ENCODE data around the gene KANSL1. TPM values are rescaled to one million over a fixed set of nuclear protein-coding genes. Genes with fewer than 3 reads are reported as not detected.

Gene KANSL1
- total and polyA plus RNA-seq, 2 donors (not counting 1 experiment from before 2014, with no cell fraction given) = 8.4 to 78.6 TPM

DNA sequence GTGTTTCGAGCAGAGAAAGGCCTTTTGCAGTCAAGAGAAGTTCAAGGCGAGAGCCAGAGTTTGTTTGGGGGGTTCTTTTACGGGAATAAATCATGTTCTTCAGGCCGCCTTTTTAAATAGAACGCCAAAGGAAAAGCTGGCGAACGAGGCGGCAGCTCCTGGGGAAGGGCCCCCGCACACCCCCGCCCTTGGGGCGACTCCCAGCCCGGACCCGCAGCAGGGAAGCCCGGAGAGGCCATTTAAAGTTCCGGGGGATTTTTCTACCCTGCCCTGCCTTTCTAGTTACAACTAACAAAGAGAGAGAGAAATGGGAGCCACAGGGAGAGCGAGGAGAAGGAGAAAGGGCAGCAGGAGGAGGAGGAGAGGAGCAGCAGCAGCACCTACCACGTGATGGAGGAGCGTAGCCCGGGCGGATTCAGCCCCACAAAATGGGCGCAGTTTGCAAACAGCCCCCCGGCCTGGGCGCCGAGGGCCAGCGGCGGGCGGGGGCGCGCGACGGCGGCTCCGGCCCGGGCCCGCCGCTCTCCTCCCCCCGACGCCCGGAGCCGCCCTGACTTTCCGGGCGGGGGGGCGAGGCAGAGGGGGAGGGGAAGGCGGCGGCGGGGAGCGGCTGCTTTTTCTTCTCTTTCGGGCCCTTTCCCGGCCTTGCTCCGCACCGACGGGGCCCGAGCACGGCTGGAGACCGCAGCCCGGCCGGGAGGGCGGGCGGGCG is 634 bp downstream of the KANSL1 start:
- Histone ChIP-seq H2AFZ (ENCODE audit: low read length) (peak overlapping the region; percentile 59), H3K36me3 (ENCODE audit: control insufficient read depth, insufficient read depth, low read length) (no peaks in the 10 kb centered on the region), H3K27ac (ENCODE audit: insufficient read depth, low read length) (peak overlapping the region; percentile 85), H3K4me2 (ENCODE audit: extremely low read depth, insufficient read depth, low read length) (peak overlapping the region; percentile 88), H3K9me3 (ENCODE audit: control insufficient read depth, insufficient read depth, low read depth, low read length) (no peaks in the 10 kb centered on the region), H3K79me2 (ENCODE audit: control insufficient read depth, insufficient read depth, low read length) (peaks cover 70% of the 10 kb centered on the region), H3K4me3 (replicated peaks in 1 of 4; ENCODE audit: control extremely low read depth in 1 of 4, insufficient read depth in 1 of 4, low read depth in 3 of 4, low read length in 4 of 4) (peak overlapping the region; percentile 85 to 97 (median 92)), H3K9ac (ENCODE audit: insufficient read depth, low read length) (peak overlapping the region; percentile 87), H3K4me1 (ENCODE audit: control insufficient read depth, extremely low read depth, insufficient read depth, low read length) (peaks cover 11% of the 10 kb centered on the region), H4K20me1 (ENCODE audit: control insufficient read depth, extremely low read depth, insufficient read depth, low read length) (no peaks in the 10 kb centered on the region), H3K27me3 (ENCODE audit: control insufficient read depth, insufficient read depth, low read length) (no peaks in the 10 kb centered on the region)
- DNase-seq (ENCODE audit: low read depth in 2 of 2) = peak; percentile 72 to 82
- TF ChIP-seq, protein P1, sequence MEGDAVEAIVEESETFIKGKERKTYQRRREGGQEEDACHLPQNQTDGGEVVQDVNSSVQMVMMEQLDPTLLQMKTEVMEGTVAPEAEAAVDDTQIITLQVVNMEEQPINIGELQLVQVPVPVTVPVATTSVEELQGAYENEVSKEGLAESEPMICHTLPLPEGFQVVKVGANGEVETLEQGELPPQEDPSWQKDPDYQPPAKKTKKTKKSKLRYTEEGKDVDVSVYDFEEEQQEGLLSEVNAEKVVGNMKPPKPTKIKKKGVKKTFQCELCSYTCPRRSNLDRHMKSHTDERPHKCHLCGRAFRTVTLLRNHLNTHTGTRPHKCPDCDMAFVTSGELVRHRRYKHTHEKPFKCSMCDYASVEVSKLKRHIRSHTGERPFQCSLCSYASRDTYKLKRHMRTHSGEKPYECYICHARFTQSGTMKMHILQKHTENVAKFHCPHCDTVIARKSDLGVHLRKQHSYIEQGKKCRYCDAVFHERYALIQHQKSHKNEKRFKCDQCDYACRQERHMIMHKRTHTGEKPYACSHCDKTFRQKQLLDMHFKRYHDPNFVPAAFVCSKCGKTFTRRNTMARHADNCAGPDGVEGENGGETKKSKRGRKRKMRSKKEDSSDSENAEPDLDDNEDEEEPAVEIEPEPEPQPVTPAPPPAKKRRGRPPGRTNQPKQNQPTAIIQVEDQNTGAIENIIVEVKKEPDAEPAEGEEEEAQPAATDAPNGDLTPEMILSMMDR (conservative IDR thresholded peaks at IDR 0.05 in 1 of 2, IDR thresholded peaks at IDR 0.05 in 1 of 2; ENCODE audit: low read depth in 1 of 2, low read length in 2 of 2) = no peak
- TF ChIP-seq EZH2 (IDR thresholded peaks at IDR 0.05; ENCODE audit: low read length, missing control alignments) = no peak

DNA sequence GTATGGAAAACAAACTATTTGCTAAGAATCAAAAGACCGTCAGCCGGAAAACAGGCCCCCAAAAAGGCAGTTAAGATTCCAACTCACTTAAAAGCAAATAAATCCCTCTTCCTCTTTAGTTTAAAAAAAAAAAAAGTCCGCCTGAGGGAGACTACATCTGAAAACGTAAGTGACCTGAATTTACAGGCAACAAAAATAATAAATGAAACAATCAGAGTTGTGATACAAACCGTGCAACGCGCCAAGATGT is 1.1 kb downstream of the KANSL1 start:
- no peak for DNase-seq (ENCODE audit: low read depth in 2 of 2)
- H2AFZ ChIP-seq (ENCODE audit: low read length) = no peak overlapping the region
- peaks cover 70% of the 10 kb centered on the region for H3K79me2 ChIP-seq (ENCODE audit: control insufficient read depth, insufficient read depth, low read length)
- H3K9me3 ChIP-seq (ENCODE audit: control insufficient read depth, insufficient read depth, low read depth, low read length) = no peaks in the 10 kb centered on the region
- H3K4me2 ChIP-seq (ENCODE audit: extremely low read depth, insufficient read depth, low read length) = peak overlapping the region; percentile 88
- no peaks in the 10 kb centered on the region for H4K20me1 ChIP-seq (ENCODE audit: control insufficient read depth, extremely low read depth, insufficient read depth, low read length)
- peaks cover 11% of the 10 kb centered on the region for H3K4me1 ChIP-seq (ENCODE audit: control insufficient read depth, extremely low read depth, insufficient read depth, low read length)
- H3K4me3 ChIP-seq (replicated peaks in 1 of 4; ENCODE audit: control extremely low read depth in 1 of 4, insufficient read depth in 1 of 4, low read depth in 3 of 4, low read length in 4 of 4) = peak overlapping the region; percentile 85 to 97 (median 92)
- TF ChIP-seq, protein P1 (conservative IDR thresholded peaks at IDR 0.05 in 1 of 2, IDR thresholded peaks at IDR 0.05 in 1 of 2; ENCODE audit: low read depth in 1 of 2, low read length in 2 of 2) = no peak
- no peak for TF ChIP-seq EZH2 (IDR thresholded peaks at IDR 0.05; ENCODE audit: low read length, missing control alignments)
- H3K9ac ChIP-seq (ENCODE audit: insufficient read depth, low read length) = peak overlapping the region; percentile 87
- no peaks in the 10 kb centered on the region for H3K27me3 ChIP-seq (ENCODE audit: control insufficient read depth, insufficient read depth, low read length)
- no peaks in the 10 kb centered on the region for H3K36me3 ChIP-seq (ENCODE audit: control insufficient read depth, insufficient read depth, low read length)
- H3K27ac ChIP-seq (ENCODE audit: insufficient read depth, low read length) = peak overlapping the region; percentile 85

DNA sequence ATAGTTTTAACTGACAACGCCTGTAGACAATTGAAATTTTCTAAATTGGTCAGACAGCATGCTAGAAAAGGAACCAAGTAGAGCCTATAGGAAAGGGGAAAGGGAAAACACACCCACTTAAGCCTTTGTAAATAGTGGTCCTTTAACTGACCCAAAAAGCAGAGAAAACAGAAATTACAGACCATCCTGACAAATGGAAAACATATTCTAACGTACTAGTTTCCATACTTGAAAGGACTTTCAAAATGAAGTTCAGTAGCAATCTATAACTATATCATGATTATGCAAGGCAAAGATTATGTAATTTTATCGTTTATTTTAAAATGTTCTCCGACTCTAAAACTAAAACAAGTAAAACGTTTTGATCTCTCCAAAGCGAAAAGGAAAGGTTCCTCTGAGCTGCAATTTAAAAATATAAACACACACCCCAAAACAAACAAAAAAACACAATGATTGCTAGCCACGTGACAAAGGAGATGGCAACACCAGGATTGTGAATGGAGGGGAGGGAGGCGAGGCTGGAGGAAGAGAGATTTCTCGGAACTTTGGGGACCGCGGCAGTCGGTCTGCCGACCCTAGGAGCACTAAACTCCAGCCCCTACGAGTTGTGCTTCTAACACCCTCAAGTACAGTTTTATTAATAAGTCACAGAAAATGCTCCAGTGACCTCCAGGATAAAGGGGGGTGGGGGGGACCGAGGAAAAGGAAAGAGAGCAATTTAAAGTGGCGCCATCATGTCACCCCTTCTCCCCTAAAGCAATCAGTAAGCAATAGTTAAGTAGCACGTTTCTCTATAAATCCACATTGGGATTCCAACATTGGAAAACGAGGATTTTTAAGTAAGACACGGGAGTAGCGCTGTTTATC is 1.7 kb downstream of the KANSL1 start:
- Histone ChIP-seq H3K9me3 (ENCODE audit: control insufficient read depth, insufficient read depth, low read depth, low read length) (no peaks in the 10 kb centered on the region), H2AFZ (ENCODE audit: low read length) (no peak overlapping the region), H3K9ac (ENCODE audit: insufficient read depth, low read length) (peak overlapping the region; percentile 87), H3K4me2 (ENCODE audit: extremely low read depth, insufficient read depth, low read length) (peak overlapping the region; percentile 88), H4K20me1 (ENCODE audit: control insufficient read depth, extremely low read depth, insufficient read depth, low read length) (peaks cover under 1% of the 10 kb centered on the region), H3K27ac (ENCODE audit: insufficient read depth, low read length) (peak overlapping the region; percentile 85), H3K36me3 (ENCODE audit: control insufficient read depth, insufficient read depth, low read length) (no peaks in the 10 kb centered on the region), H3K4me1 (ENCODE audit: control insufficient read depth, extremely low read depth, insufficient read depth, low read length) (peaks cover 11% of the 10 kb centered on the region), H3K79me2 (ENCODE audit: control insufficient read depth, insufficient read depth, low read length) (peaks cover 75% of the 10 kb centered on the region), H3K27me3 (ENCODE audit: control insufficient read depth, insufficient read depth, low read length) (no peaks in the 10 kb centered on the region), H3K4me3 (replicated peaks in 1 of 4; ENCODE audit: control extremely low read depth in 1 of 4, insufficient read depth in 1 of 4, low read depth in 3 of 4, low read length in 4 of 4) (peak overlapping the region; percentile 85 to 97 (median 92))
- TF ChIP-seq, protein P1 (conservative IDR thresholded peaks at IDR 0.05 in 1 of 2, IDR thresholded peaks at IDR 0.05 in 1 of 2; ENCODE audit: low read depth in 1 of 2, low read length in 2 of 2) = no peak
- TF ChIP-seq EZH2 (IDR thresholded peaks at IDR 0.05; ENCODE audit: low read length, missing control alignments) = no peak
- peak; percentile 35 to 42 for DNase-seq (ENCODE audit: low read depth in 2 of 2)

All from fibroblast of lung (primary cell).